ENCODE results near the gene PALLD. TPM values are rescaled to one million over a fixed set of nuclear protein-coding genes. Genes with fewer than 3 reads are reported as not detected.

The PALLD gene
- total RNA-seq, 1 experiment from 2014 or later, result 18.3 TPM

DNA sequence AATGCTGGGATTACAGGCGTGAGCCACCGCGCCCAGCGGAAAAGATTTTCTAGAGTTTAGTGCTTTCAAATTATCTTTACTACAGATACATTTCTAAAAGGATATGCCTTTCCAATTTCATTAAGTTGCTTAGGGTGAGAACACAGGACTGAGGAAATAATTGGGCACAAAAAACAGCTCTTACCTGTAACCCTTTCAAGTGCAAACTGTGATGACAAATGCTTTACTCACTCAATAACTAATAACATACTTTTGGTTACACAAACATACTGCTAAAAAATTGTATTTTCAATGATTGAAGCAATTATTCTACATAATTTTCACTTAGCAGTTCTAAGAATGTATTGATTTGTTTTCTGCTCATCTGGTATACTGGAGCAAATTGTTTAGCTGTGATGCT lies 40.2 kb downstream of the PALLD start:
- Histone ChIP-seq H3K9me3 (ENCODE audit: control insufficient read depth, low read depth, low read length) (no peaks in the 10 kb centered on the region), H3K18ac (ENCODE audit: insufficient read length, low read depth, low read length) (no peak overlapping the region), H3T11ph (ENCODE audit: low read length) (no peak overlapping the region), H3K4me2 (ENCODE audit: insufficient read depth, insufficient read length, low read length) (no peak overlapping the region), H2BK5ac (ENCODE audit: insufficient read length, low read length) (no peak overlapping the region), H2BK15ac (ENCODE audit: low read depth, low read length) (no peak overlapping the region), H4K8ac (replicated peaks; ENCODE audit: insufficient read length, low read depth, low read length) (no peak overlapping the region), H4K91ac (ENCODE audit: insufficient read length, low read depth, low read length) (no peak overlapping the region), H3K79me2 (ENCODE audit: insufficient read depth, low read length) (no peaks in the 10 kb centered on the region), H3K4me1 (ENCODE audit: insufficient read depth, low read length) (no peaks in the 10 kb centered on the region), H3K14ac (ENCODE audit: insufficient read depth, low read length) (no peak overlapping the region), H3K23me2 (ENCODE audit: insufficient read length, low read depth, low read length, poor library complexity, severe bottlenecking) (no peaks in the 10 kb centered on the region), H2AFZ (ENCODE audit: low read length) (no peak overlapping the region), H2BK20ac (ENCODE audit: low read depth, low read length, poor library complexity, severe bottlenecking) (no peak overlapping the region), H2BK120ac (ENCODE audit: low read depth, low read length, poor library complexity, severe bottlenecking) (no peak overlapping the region), H4K5ac (ENCODE audit: insufficient read length, low read depth, low read length) (no peak overlapping the region), H2AK5ac (ENCODE audit: insufficient read length, low read length) (no peak overlapping the region), H3K27me3 (ENCODE audit: insufficient read depth, low read length) (no peaks in the 10 kb centered on the region), H2BK12ac (ENCODE audit: insufficient read length, low read depth, low read length) (no peak overlapping the region), H4K20me1 (ENCODE audit: control insufficient read depth, insufficient read depth, insufficient read length) (no peaks in the 10 kb centered on the region), H3K4ac (ENCODE audit: low read depth, low read length) (no peak overlapping the region), H3K9ac (ENCODE audit: extremely low read depth, insufficient read length, low read length) (no peak overlapping the region), H3K27ac (ENCODE audit: insufficient read length, low read depth, low read length) (no peak overlapping the region), H3K79me1 (ENCODE audit: insufficient read depth, low read depth, low read length, poor library complexity, severe bottlenecking) (no peaks in the 10 kb centered on the region), H3K56ac (ENCODE audit: insufficient read length, low read depth, low read length) (no peak overlapping the region), H3K23ac (ENCODE audit: insufficient read length, low read depth, low read length) (no peak overlapping the region)
- H3K4me3 Mint-ChIP-seq, result no peak overlapping the region
- H3K27ac Mint-ChIP-seq, result no peak overlapping the region; a peak in 1 of 7 replicates
- no peak for TF ChIP-seq CTCF (conservative IDR thresholded peaks at IDR 0.05)
- no peaks in the 10 kb centered on the region for H3K9me3 Mint-ChIP-seq
- no peaks in the 10 kb centered on the region for H3K27me3 Mint-ChIP-seq (ENCODE audit: low read depth)
- H3K36me3 Mint-ChIP-seq (ENCODE audit: insufficient read depth in 1 of 3, low read depth in 3 of 3), result no peaks in the 10 kb centered on the region
- H3K4me1 Mint-ChIP-seq, result peaks cover 7 to 8% of the 10 kb centered on the region in 2 experiments
- WGBS (ENCODE audit: extremely low coverage, insufficient read length, low lambda C conversion rate), result no CpG with 5 or more reads among the region's 4 CpGs
- no peak for DNase-seq

Data from H9 (cell line).